PC-9 (cell line): ENCODE data around the gene LSM10. TPM values are rescaled to one million over a fixed set of nuclear protein-coding genes. Genes with fewer than 3 reads are reported as not detected.

Source experiments
- BruUV-seq: library from RNA; stranded (reverse); fragments of 400-500 nt; replicated peaks from 2 replicates; lab custom pipeline; 2021; lab: Mats Ljungman, UMichigan
- CTCF ChIA-PET: fragments of 300-600 bp; sonication (Branson Sonifier 250); formaldehyde crosslinking; loops from one replicate; lab custom pipeline; 2022; ENCODE audit warnings: antibody characterized with exemption; lab: Charles Lee
- POLR2A ChIA-PET: fragments of 300-600 bp; sonication (Branson Sonifier 250); formaldehyde crosslinking; loops from one replicate; lab custom pipeline; 2022; ENCODE audit warnings: antibody characterized with exemption; ENCODE audit not compliant: unreplicated experiment; lab: Charles Lee
- DNase-seq, 2 experiments: peaks; one replicate each; pipeline versions ENCODE4 v3.0.0 to v3.0.0-alpha.2; 2015 to 2022; ENCODE audit warnings: mixed read lengths in 1 of 2
- H2AFZ ChIP-seq: fragments of 200-600 bp; sonication (generic); 2 replicates; pipeline ENCODE4 v1.8.1; 2017; ENCODE audit warnings: antibody characterized with exemption
- H3F3A ChIP-seq: fragments of 200-600 bp; sonication (generic); 2 replicates; pipeline ENCODE4 v1.8.1; 2017; ENCODE audit warnings: antibody characterized with exemption, mild to moderate bottlenecking, low read depth; ENCODE audit not compliant: insufficient read depth
- H3K27ac ChIP-seq: fragments of 200-600 bp; sonication (generic); 2 replicates; pipeline ENCODE4 v1.6.1; 2016; ENCODE audit warnings: mixed run types
- H3K27me3 ChIP-seq: fragments of 200-600 bp; sonication (generic); 2 replicates; pipeline ENCODE4 v1.6.1; 2016; ENCODE audit warnings: low read depth, mixed run types; ENCODE audit not compliant: insufficient read depth
- H3K36me3 ChIP-seq: fragments of 200-600 bp; sonication (generic); 2 replicates; pipeline ENCODE4 v1.6.1; 2016; ENCODE audit warnings: low read depth, mixed run types
- H3K4me1 ChIP-seq: fragments of 200-600 bp; sonication (generic); replicated peaks from 2 replicates; pipeline ENCODE4 v1.6.1; 2016; ENCODE audit warnings: mixed run types; ENCODE audit not compliant: insufficient read depth
- H3K4me2 ChIP-seq: fragments of 200-600 bp; sonication (generic); 2 replicates; pipeline ENCODE4 v1.6.1; 2017; ENCODE audit warnings: mixed run types
- H3K4me3 ChIP-seq: fragments of 200-600 bp; sonication (generic); 2 replicates; pipeline ENCODE4 v1.6.1; 2016; ENCODE audit warnings: mixed run types
- H3K79me2 ChIP-seq: fragments of 200-600 bp; sonication (generic); 2 replicates; pipeline ENCODE4 v1.6.1; 2017; ENCODE audit warnings: low read depth, mixed run types
- H3K9me2 ChIP-seq: fragments of 200-600 bp; sonication (generic); 2 replicates; pipeline ENCODE4 v1.8.1; 2017; ENCODE audit warnings: mild to moderate bottlenecking; ENCODE audit not compliant: insufficient read depth
- H3K9me3 ChIP-seq: fragments of 200-600 bp; sonication (generic); 2 replicates; pipeline ENCODE4 v1.8.1; 2016; ENCODE audit warnings: low read depth; ENCODE audit not compliant: insufficient read depth
- H4K20me1 ChIP-seq: fragments of 200-600 bp; sonication (generic); 2 replicates; pipeline ENCODE4 v1.8.1; 2017; ENCODE audit not compliant: insufficient read depth
- EZH2 ChIP-seq: fragments of 200-600 bp; sonication (generic); IDR thresholded peaks from 2 replicates; pipeline ENCODE4 v1.8.0; 2017; ENCODE audit warnings: antibody characterized with exemption, low read depth
- intact Hi-C: fragments of 100-400 bp; cut with micrococcal nuclease; formaldehyde crosslinking; loops from one replicate; pipeline ENCODE4 v1.10.0; 2022; ENCODE audit not compliant: unreplicated experiment
- total RNA-seq: library from RNA; stranded (reverse); gene quantifications from 2 replicates; pipeline ENCODE4 v1.2.3, GENCODE V29; 2021
- TF ChIP-seq, protein P1 (sequence below): fragments of 200-600 bp; sonication (generic); conservative IDR thresholded peaks from 2 replicates; pipeline ENCODE4 v1.6.1; 2017; ENCODE audit warnings: mixed run types, antibody characterized with exemption, mild to moderate bottlenecking, moderate library complexity

LSM10 gene
- total RNA-seq, 1 experiment from 2014 or later: 39.7 TPM

GRCh38 chr1:36396359-36396758 lies 1.3 kb downstream of the LSM10 start:
- Histone ChIP-seq H3K4me2 (peak overlapping the region; percentile 87), H2AFZ (no peak overlapping the region), H4K20me1 (no peaks in the 10 kb centered on the region), H3K79me2 (peaks cover 14% of the 10 kb centered on the region), H3K9me3 (no peaks in the 10 kb centered on the region), H3K27me3 (no peaks in the 10 kb centered on the region), H3F3A (peaks cover 19% of the 10 kb centered on the region; the same call in 1 of the 2 replicates), H3K9me2 (no peaks in the 10 kb centered on the region), H3K27ac (no peak overlapping the region), H3K36me3 (peaks cover 11% of the 10 kb centered on the region; the same call in 1 of the 2 replicates), H3K4me3 (peak overlapping the region; percentile 85; the same call in 1 of the 2 replicates), H3K4me1 (peaks cover 10% of the 10 kb centered on the region)
- TF ChIP-seq, protein P1, sequence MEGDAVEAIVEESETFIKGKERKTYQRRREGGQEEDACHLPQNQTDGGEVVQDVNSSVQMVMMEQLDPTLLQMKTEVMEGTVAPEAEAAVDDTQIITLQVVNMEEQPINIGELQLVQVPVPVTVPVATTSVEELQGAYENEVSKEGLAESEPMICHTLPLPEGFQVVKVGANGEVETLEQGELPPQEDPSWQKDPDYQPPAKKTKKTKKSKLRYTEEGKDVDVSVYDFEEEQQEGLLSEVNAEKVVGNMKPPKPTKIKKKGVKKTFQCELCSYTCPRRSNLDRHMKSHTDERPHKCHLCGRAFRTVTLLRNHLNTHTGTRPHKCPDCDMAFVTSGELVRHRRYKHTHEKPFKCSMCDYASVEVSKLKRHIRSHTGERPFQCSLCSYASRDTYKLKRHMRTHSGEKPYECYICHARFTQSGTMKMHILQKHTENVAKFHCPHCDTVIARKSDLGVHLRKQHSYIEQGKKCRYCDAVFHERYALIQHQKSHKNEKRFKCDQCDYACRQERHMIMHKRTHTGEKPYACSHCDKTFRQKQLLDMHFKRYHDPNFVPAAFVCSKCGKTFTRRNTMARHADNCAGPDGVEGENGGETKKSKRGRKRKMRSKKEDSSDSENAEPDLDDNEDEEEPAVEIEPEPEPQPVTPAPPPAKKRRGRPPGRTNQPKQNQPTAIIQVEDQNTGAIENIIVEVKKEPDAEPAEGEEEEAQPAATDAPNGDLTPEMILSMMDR: no peak
- no peak for TF ChIP-seq EZH2
- CTCF ChIA-PET: no interaction called here
- no peak for DNase-seq
- intact Hi-C loops: loop anchor here (2.0 kb wide), 1 partner anchor 54 kb away; no protein-coding TSS in a partner anchor
- POLR2A ChIA-PET: interaction anchor here (1.6 kb wide), 1 partner anchor 10 kb away, joined by 13 read pairs; no protein-coding TSS in a partner anchor
- no TSS peak for BruUV-seq

- no peak for TF ChIP-seq EZH2
- TF ChIP-seq, protein P1: no peak
- no peak for DNase-seq
- Histone ChIP-seq H3K4me1 (peaks cover 10% of the 10 kb centered on the region), H3K9me3 (no peaks in the 10 kb centered on the region), H3K27ac (no peak overlapping the region), H3K9me2 (no peaks in the 10 kb centered on the region), H3K4me3 (no peak overlapping the region), H2AFZ (no peak overlapping the region), H3K4me2 (no peak overlapping the region), H3K79me2 (peaks cover 14% of the 10 kb centered on the region), H3K36me3 (peaks cover 11% of the 10 kb centered on the region; the same call in 1 of the 2 replicates), H4K20me1 (no peaks in the 10 kb centered on the region), H3K27me3 (no peaks in the 10 kb centered on the region), H3F3A (peaks cover 10% of the 10 kb centered on the region; the same call in 1 of the 2 replicates)
- ChIA-PET CTCF (no interaction called here), POLR2A (no interaction called here)
- intact Hi-C loops: no loop called here
- no TSS peak for BruUV-seq
Observed at GRCh38 chr1:36393686-36394085, 4.0 kb downstream of the LSM10 start.

DNA sequence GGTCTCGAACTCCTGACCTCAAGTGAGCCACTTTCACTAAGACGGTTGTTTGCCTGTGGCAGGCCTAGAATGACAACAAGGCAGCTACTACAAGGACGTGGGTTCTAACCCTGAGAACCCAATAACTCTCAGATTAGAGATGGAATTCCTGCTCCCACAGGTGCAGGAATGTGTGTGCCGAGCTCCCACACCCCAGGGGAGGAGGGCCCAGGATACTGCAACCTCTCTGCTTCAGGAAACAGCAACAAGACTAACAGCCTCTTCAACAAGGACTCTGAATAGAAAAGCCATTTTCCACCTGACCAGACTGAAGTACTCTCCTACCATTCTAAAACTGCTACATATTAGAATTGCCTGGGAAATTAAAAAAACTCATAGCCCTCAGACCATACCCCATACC lies 4.9 kb downstream of the LSM10 start:
- no peak overlapping the region for H3K4me2 ChIP-seq
- ChIA-PET CTCF (interaction anchor here (0.7 kb wide), 1 partner anchor 60 kb away, joined by 3 read pairs; no protein-coding TSS in a partner anchor), POLR2A (no interaction called here)
- no peak overlapping the region for H3K4me3 ChIP-seq
- H4K20me1 ChIP-seq: no peaks in the 10 kb centered on the region
- DNase-seq: no peak
- H2AFZ ChIP-seq: no peak overlapping the region
- no peaks in the 10 kb centered on the region for H3K9me3 ChIP-seq
- no peaks in the 10 kb centered on the region for H3K27me3 ChIP-seq
- no peaks in the 10 kb centered on the region for H3K9me2 ChIP-seq
- H3K79me2 ChIP-seq: peaks cover 14% of the 10 kb centered on the region
- H3K4me1 ChIP-seq: peaks cover 13% of the 10 kb centered on the region
- intact Hi-C loops: no loop called here
- H3K36me3 ChIP-seq: peaks cover 11% of the 10 kb centered on the region; the same call in 1 of the 2 replicates
- H3F3A ChIP-seq: peaks cover 18% of the 10 kb centered on the region; the same call in 1 of the 2 replicates
- no TSS peak for BruUV-seq
- no peak overlapping the region for H3K27ac ChIP-seq
- TF ChIP-seq, protein P1: no peak
- no peak for TF ChIP-seq EZH2
